GM12878 (cell line): ENCODE measurements around the gene KIF3A. TPM values are rescaled to one million over a fixed set of nuclear protein-coding genes. Genes with fewer than 3 reads are reported as not detected.

Experiments
- ATAC-seq: fragments of 200-7000 bp; cut with Tn5 transposase; 3 replicates; pipeline ENCODE4 v1.9.1; 2020; ENCODE audit warnings: mild to moderate bottlenecking, moderate library complexity
- BruUV-seq: library from RNA; stranded (reverse); fragments of 400-500 nt; replicated peaks from 2 replicates; lab custom pipeline; 2021; lab: Mats Ljungman, UMichigan
- CTCF ChIA-PET: fragments of 300-600 bp; sonication (Branson Sonifier 250); formaldehyde crosslinking; extraction: SDS; loops from one replicate; lab custom pipeline; 2021; ENCODE audit warnings: inconsistent platforms; lab: Yijun Ruan, JAX
- POLR2A ChIA-PET: fragments of 350-600 bp; formaldehyde crosslinking; extraction: SDS; loops from one replicate; lab custom pipeline; 2021; ENCODE audit warnings: inconsistent platforms; lab: Charles Lee
- RAD21 ChIA-PET: fragments of 300-600 bp; sonication (Branson Sonifier 250); formaldehyde crosslinking; loops from one replicate; lab custom pipeline; 2023; ENCODE audit warnings: antibody characterized with exemption; ENCODE audit not compliant: unreplicated experiment; lab: Charles Lee
- SMC1A ChIA-PET: fragments of 300-600 bp; sonication (Branson Sonifier 250); formaldehyde crosslinking; loops from one replicate; lab custom pipeline; 2023; ENCODE audit not compliant: unreplicated experiment, uncharacterized antibody; lab: Charles Lee
- DNase-seq: peaks from one replicate; pipeline ENCODE4 v3.0.0-alpha.2; 2011; ENCODE audit warnings: low read depth, low spot score
- FAIRE-seq: peaks from 3 replicates; lab custom pipeline; 2011; peaks lifted over from hg19 to GRCh38; lab: Jason Lieb, UNC
- H2AFZ ChIP-seq: 2 replicates; pipeline ENCODE4 v1.6.0; 2011; ENCODE audit warnings: low read depth, low read length, control low read depth; ENCODE audit not compliant: control insufficient read depth
- H3K27ac ChIP-seq: 2 replicates; pipeline ENCODE4 v1.5.1; 2011; ENCODE audit warnings: control low read depth; ENCODE audit not compliant: control insufficient read depth, insufficient read depth
- H3K27me3 ChIP-seq, 2 experiments: replicated peaks in 1 of 2; 2 replicates each; pipeline versions ENCODE4 v1.6.0 to v1.6.1; 2011; ENCODE audit warnings: low read length in 1 of 2; ENCODE audit not compliant: control insufficient read depth in 2 of 2, insufficient read depth in 2 of 2
- H3K36me3 ChIP-seq, 2 experiments: 2 replicates each; pipeline ENCODE4 v1.5.1; 2011; ENCODE audit warnings: low read length in 1 of 2; ENCODE audit not compliant: control insufficient read depth in 2 of 2, insufficient read depth in 2 of 2
- H3K4me1 ChIP-seq: 2 replicates; pipeline ENCODE4 v1.6.1; 2011; ENCODE audit warnings: mild to moderate bottlenecking, low read length, moderate library complexity, mixed read lengths; ENCODE audit not compliant: control insufficient read depth, insufficient read depth
- H3K4me2 ChIP-seq: 2 replicates; pipeline ENCODE4 v1.6.0; 2011; ENCODE audit warnings: control low read depth; ENCODE audit not compliant: control insufficient read depth, insufficient read depth
- H3K4me3 ChIP-seq: fragments of 200-600 bp; sonication (generic); 2 replicates; pipeline ENCODE4 v1.5.1; 2016
- H3K79me2 ChIP-seq: 2 replicates; pipeline ENCODE4 v1.6.0; 2011; ENCODE audit warnings: low read length; ENCODE audit not compliant: control insufficient read depth, insufficient read depth
- H3K9ac ChIP-seq: 2 replicates; pipeline ENCODE4 v1.8.0; 2011; ENCODE audit warnings: low read length, control low read depth, mixed read lengths; ENCODE audit not compliant: control insufficient read depth, insufficient read depth
- H3K9me3 ChIP-seq: replicated peaks from 3 replicates; pipeline ENCODE4 v1.5.1; 2011; ENCODE audit warnings: mild to moderate bottlenecking, low read length; ENCODE audit not compliant: control insufficient read depth, insufficient read depth
- H4K20me1 ChIP-seq: 2 replicates; pipeline ENCODE4 v1.6.0; 2011; ENCODE audit not compliant: control insufficient read depth, insufficient read depth
- CBX3 ChIP-seq: fragments of 200-600 bp; sonication (generic); IDR thresholded peaks from 2 replicates; pipeline ENCODE4 v1.6.1; 2016; ENCODE audit warnings: low read depth, borderline replicate concordance
- CHD2 ChIP-seq: IDR thresholded peaks from 2 replicates; pipeline ENCODE4 v1.6.1; 2011; ENCODE audit warnings: low read depth, low read length, improper control_type of control experiment, borderline replicate concordance
- POLR2A ChIP-seq: IDR thresholded peaks from 2 replicates; pipeline ENCODE4 v1.6.1; 2011; ENCODE audit warnings: low read depth, mild to moderate bottlenecking, low read length
- RAD21 ChIP-seq: IDR thresholded peaks from 2 replicates; pipeline ENCODE4 v1.6.1; 2011; ENCODE audit warnings: mild to moderate bottlenecking, low read depth, low read length, moderate library complexity; ENCODE audit not compliant: insufficient read depth
- TARDBP ChIP-seq: IDR thresholded peaks from 2 replicates; pipeline ENCODE4 v1.6.1; 2016; ENCODE audit warnings: borderline replicate concordance
- WRNIP1 ChIP-seq: IDR thresholded peaks from 2 replicates; pipeline ENCODE4 v1.6.1; 2011; ENCODE audit warnings: low read depth, low read length, improper control_type of control experiment, borderline replicate concordance
- WGBS: methylation state at CpG from one replicate; pipeline ENCODE4 v1.1.6; 2016; ENCODE audit warnings: low lambda C conversion rate; ENCODE audit not compliant: insufficient replicate concordance, insufficient coverage; ENCODE audit errors: missing lambda C conversion rate; 5-methylcytosine and 5-hydroxymethylcytosine counted together
- in situ Hi-C: fragments of 300-500 bp; cut with MboI; formaldehyde crosslinking; loops from 9 replicates; pipeline ENCODE4 v1.14.3; 2018; ENCODE audit warnings: mixed read lengths
- intact Hi-C: fragments of 100-400 bp; cut with micrococcal nuclease; formaldehyde crosslinking; loops from one replicate; pipeline ENCODE4 v1.14.2; 2022; ENCODE audit not compliant: unreplicated experiment
- polyA plus RNA-seq, 11 experiments: library from polyadenylated mRNA; depleted of rRNA in 4 of 11; unstranded in 6 of 11; stranded (reverse) in 5 of 11; fragments of >200 nt; fragmentation: Nextera tagmentation in 4 of 11; fragmentation: Illumina TruSeq in 1 of 11; extraction: Ambion mirVana in 4 of 11; extraction: Trizol in 1 of 11; gene quantifications; 1 replicate in 1 of 11; 2 replicates in 10 of 11; pipeline versions ENCODE4 v1.2.1 to v1.2.3, GENCODE V29; 2011 to 2016; ENCODE audit warnings: inconsistent platforms in 2 of 11, missing spikeins in 2 of 11, low read depth in 1 of 11
- total RNA-seq, 4 experiments: library from RNA; depleted of rRNA in 3 of 4; stranded (reverse); fragments of >200 nt in 3 of 4; fragmentation: Illumina TruSeq in 1 of 4; extraction: Trizol in 1 of 4; gene quantifications; 2 replicates each; pipeline versions ENCODE4 v1.2.1 to v1.2.3, GENCODE V29; 2013 to 2021

The KIF3A gene
- total and polyA plus RNA-seq, 10 of the 15 experiments (the other 5 are each of a cell fraction or from before 2014, with no cell fraction given): 2.7 to 36.5 (median 10.0) TPM

GRCh38 chr5:132681983-132682382 is 55.4 kb downstream of the KIF3A start:
- FAIRE-seq: no peak
- H3K27ac ChIP-seq: no peak overlapping the region
- POLR2A ChIA-PET: interaction anchor here (0.9 to 1.4 kb wide), 3 partner anchors 9 to 12 kb away, joined by 3 read pairs; no protein-coding TSS in a partner anchor
- no TSS peak for BruUV-seq
- H3K4me1 ChIP-seq: no peaks in the 10 kb centered on the region
- RAD21 ChIA-PET: interaction anchor here (1.2 to 1.5 kb wide), 2 partner anchors 18 to 69 kb away, joined by 3 to 4 read pairs; no protein-coding TSS in a partner anchor
- H3K4me2 ChIP-seq: no peak overlapping the region
- no peak for DNase-seq
- TF ChIP-seq CBX3 (no peak), RAD21 (no peak), TARDBP (no peak), WRNIP1 (no peak)
- TF ChIP-seq, all 136 proteins: peak for 0
- ChIA-PET SMC1A (interaction anchor here (0.9 to 1.6 kb wide), 5 partner anchors 8 to 52 kb away, joined by 3 to 5 read pairs (median 3); no protein-coding TSS in a partner anchor), CTCF (interaction anchor here (0.7 to 1.3 kb wide), 5 partner anchors 12 to 138 kb away, joined by 3 to 4 read pairs (median 3); no protein-coding TSS in a partner anchor)
- 73% methylated on average over 4 of the region's 4 CpGs for WGBS
- Histone ChIP-seq H3K79me2 (no peaks in the 10 kb centered on the region), H3K9me3 (no peaks in the 10 kb centered on the region), H2AFZ (no peak overlapping the region), H3K9ac (no peak overlapping the region), H3K36me3 (no peaks in the 10 kb centered on the region), H3K4me3 (no peak overlapping the region), H3K27me3 (no peaks in the 10 kb centered on the region), H4K20me1 (no peaks in the 10 kb centered on the region)
- in situ Hi-C loops: no loop called here
- intact Hi-C loops: no loop called here
- ATAC-seq: no peak

- Histone ChIP-seq H3K4me2 (no peak overlapping the region), H2AFZ (no peak overlapping the region)
These were observed 55.9 kb downstream of the KIF3A start for GRCh38 chr5:132681476-132681831.

More at GRCh38 chr5:132681476-132681831, 55.9 kb downstream of the KIF3A start:
- 46% methylated on average over 2 of the region's 2 CpGs for WGBS
- TF ChIP-seq POLR2A: no peak
- TF ChIP-seq CHD2: no peak
- SMC1A ChIA-PET: interaction anchor here (0.7 to 1.6 kb wide), 3 partner anchors 27 to 52 kb away, joined by 3 to 5 read pairs (median 3); no protein-coding TSS in a partner anchor
- DNase-seq (no peak), FAIRE-seq (peak; percentile 13), ATAC-seq (no peak)
- Histone ChIP-seq H3K9me3 (no peaks in the 10 kb centered on the region), H3K4me3 (no peak overlapping the region), H3K36me3 (no peaks in the 10 kb centered on the region), H4K20me1 (no peaks in the 10 kb centered on the region), H3K27ac (no peak overlapping the region), H3K9ac (no peak overlapping the region), H3K27me3 (no peaks in the 10 kb centered on the region), H3K4me1 (no peaks in the 10 kb centered on the region), H3K79me2 (no peaks in the 10 kb centered on the region)
- BruUV-seq: no TSS peak
- RAD21 ChIA-PET: interaction anchor here (1.5 kb wide), 1 partner anchor 70 kb away, joined by 4 read pairs; no protein-coding TSS in a partner anchor
- intact Hi-C loops: no loop called here
- POLR2A ChIA-PET: interaction anchor here (0.9 kb wide), 1 partner anchor 9 kb away, joined by 3 read pairs; no protein-coding TSS in a partner anchor
- CTCF ChIA-PET: interaction anchor here (0.7 to 1.3 kb wide), 3 partner anchors 12 to 138 kb away, joined by 3 read pairs; no protein-coding TSS in a partner anchor
- in situ Hi-C loops: no loop called here
